Measurements from ENCODE around the gene RRBP1.

The RRBP1 gene

DNA sequence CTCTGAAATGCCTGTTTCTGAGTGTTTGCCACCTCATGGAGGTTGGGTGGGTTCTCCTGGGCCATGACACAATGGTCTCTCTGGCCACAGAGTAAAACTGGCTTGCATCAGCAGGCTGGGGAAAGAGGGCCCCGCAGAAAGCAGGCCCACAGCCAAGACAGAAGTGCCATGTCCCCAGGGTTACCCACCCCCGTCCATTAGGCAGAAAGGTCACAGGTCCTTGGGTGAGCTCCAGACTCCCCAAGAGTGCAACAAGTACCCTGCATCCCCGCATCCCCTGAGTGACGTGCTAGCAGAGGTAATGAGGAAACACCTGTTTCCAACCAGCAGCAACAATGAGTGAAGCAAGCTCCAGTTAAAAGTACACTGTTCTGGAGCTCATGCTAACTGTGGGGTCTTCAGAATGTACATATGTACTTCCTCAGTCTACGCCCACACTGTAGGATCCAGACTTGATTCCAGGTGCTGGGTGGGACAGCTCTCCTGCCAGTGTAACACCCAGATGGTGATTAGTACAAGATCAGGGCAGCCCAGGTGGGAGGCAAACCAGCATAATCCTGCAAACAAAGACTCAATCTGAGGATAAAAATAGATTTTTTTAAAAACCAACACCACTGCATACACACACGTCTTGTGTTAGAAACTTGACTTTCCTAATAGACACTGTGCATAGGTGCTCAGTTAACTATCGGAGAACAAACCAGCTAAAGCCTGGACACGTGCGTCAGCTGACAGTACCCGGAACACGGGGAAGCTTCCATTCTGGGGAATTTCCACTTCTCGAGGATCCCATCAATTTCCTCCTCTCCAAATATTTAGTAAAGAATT, 31.5 kb downstream of the RRBP1 start:
- Histone ChIP-seq H3K4me1 (ENCODE audit: insufficient read depth, low read length, poor library complexity, severe bottlenecking) (peaks cover 36% of the 10 kb centered on the region), H3K4me3 (ENCODE audit: low read length, poor library complexity, severe bottlenecking) (no peak overlapping the region), H3F3A (ENCODE audit: low read depth) (no peaks in the 10 kb centered on the region), H3K36me3 (ENCODE audit: insufficient read depth, low read length) (peaks cover 9% of the 10 kb centered on the region; the same call in 1 of the 2 replicates), H4K20me1 (ENCODE audit: insufficient read depth, low read length, poor library complexity, severe bottlenecking) (no peaks in the 10 kb centered on the region), H3K9me3 (ENCODE audit: insufficient read depth, low read depth, low read length) (no peaks in the 10 kb centered on the region), H3K4me2 (ENCODE audit: low read depth, low read length, poor library complexity, severe bottlenecking) (no peak overlapping the region), H2AFZ (ENCODE audit: low read length) (no peak overlapping the region), H3K9me2 (replicated peaks; ENCODE audit: low read depth, low read length) (no peaks in the 10 kb centered on the region), H3K27me3 (ENCODE audit: insufficient read depth, low read length, poor library complexity, severe bottlenecking) (no peaks in the 10 kb centered on the region), H3K79me2 (ENCODE audit: insufficient read depth, low read length) (peaks cover 32% of the 10 kb centered on the region; the same call in 1 of the 2 replicates), H3K9ac (ENCODE audit: low read depth, low read length, poor library complexity, severe bottlenecking) (peak overlapping the region; percentile 7)
- TF ChIP-seq EZH2phosphoT487 (IDR thresholded peaks at IDR 0.05; ENCODE audit: borderline replicate concordance) = no peak

DNA sequence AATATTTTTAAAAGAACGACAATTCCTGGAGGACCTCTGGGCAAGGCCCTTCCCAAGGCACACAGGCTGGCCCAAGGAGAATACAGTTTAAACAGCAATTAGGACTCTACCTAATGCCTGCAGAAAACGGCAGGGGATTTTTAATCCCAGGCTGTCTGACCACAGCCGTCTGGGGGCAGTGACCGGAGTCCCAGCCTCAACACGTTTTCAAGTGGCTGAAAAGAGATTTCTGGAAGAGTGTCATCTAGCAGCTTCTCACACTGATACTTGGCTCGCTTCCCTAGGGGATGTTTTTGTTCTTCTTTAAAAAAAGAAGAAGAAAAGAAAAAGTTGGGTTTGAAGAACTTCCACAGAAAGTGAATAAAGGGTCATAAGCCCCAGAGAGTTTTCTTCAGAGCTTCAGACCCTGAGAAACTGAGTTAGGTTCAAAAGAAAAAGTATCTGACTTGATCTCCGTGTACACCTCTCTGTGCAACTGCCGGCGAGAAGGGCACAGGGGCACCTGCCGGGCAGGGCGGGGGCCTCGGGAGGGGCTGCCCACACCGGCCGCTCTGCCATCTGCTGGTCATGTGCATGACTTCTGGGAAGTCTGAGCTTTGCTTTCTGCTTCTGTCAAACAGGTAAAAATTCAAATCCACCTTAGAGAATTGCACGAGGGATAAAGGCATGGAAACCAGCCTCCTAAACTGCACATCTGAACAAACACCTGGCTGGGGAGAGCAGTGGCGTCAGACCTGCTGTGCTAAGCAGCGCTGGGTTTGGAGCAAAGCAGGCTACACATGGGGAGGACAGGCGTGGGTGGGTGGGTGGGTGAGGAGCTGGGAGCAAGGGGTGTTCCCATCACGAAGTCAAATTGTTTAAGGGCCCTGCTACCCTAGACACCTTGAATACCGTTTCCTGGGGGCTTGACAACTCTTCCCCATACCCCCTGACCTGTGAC, 33.0 kb downstream of the RRBP1 start:
- H3K4me1 ChIP-seq (ENCODE audit: insufficient read depth, low read length, poor library complexity, severe bottlenecking) = peaks cover 36% of the 10 kb centered on the region
- no peaks in the 10 kb centered on the region for H3F3A ChIP-seq (ENCODE audit: low read depth)
- H3K79me2 ChIP-seq (ENCODE audit: insufficient read depth, low read length) = peaks cover 44% of the 10 kb centered on the region; the same call in 1 of the 2 replicates
- no peaks in the 10 kb centered on the region for H3K9me3 ChIP-seq (ENCODE audit: insufficient read depth, low read depth, low read length)
- H3K4me3 ChIP-seq (ENCODE audit: low read length, poor library complexity, severe bottlenecking) = peak overlapping the region; percentile 13
- peak overlapping the region; percentile 47 for H3K9ac ChIP-seq (ENCODE audit: low read depth, low read length, poor library complexity, severe bottlenecking)
- no peak overlapping the region for H2AFZ ChIP-seq (ENCODE audit: low read length)
- H3K9me2 ChIP-seq (replicated peaks; ENCODE audit: low read depth, low read length) = no peaks in the 10 kb centered on the region
- H3K27me3 ChIP-seq (ENCODE audit: insufficient read depth, low read length, poor library complexity, severe bottlenecking) = no peaks in the 10 kb centered on the region
- no peaks in the 10 kb centered on the region for H4K20me1 ChIP-seq (ENCODE audit: insufficient read depth, low read length, poor library complexity, severe bottlenecking)
- peak overlapping the region; percentile 36 for H3K4me2 ChIP-seq (ENCODE audit: low read depth, low read length, poor library complexity, severe bottlenecking)
- TF ChIP-seq, protein P1, sequence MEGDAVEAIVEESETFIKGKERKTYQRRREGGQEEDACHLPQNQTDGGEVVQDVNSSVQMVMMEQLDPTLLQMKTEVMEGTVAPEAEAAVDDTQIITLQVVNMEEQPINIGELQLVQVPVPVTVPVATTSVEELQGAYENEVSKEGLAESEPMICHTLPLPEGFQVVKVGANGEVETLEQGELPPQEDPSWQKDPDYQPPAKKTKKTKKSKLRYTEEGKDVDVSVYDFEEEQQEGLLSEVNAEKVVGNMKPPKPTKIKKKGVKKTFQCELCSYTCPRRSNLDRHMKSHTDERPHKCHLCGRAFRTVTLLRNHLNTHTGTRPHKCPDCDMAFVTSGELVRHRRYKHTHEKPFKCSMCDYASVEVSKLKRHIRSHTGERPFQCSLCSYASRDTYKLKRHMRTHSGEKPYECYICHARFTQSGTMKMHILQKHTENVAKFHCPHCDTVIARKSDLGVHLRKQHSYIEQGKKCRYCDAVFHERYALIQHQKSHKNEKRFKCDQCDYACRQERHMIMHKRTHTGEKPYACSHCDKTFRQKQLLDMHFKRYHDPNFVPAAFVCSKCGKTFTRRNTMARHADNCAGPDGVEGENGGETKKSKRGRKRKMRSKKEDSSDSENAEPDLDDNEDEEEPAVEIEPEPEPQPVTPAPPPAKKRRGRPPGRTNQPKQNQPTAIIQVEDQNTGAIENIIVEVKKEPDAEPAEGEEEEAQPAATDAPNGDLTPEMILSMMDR (conservative IDR thresholded peaks at IDR 0.05; ENCODE audit: low read length) = peak; percentile 62
- no peak for TF ChIP-seq EZH2phosphoT487 (IDR thresholded peaks at IDR 0.05; ENCODE audit: borderline replicate concordance)
- H3K36me3 ChIP-seq (ENCODE audit: insufficient read depth, low read length) = peaks cover 1% of the 10 kb centered on the region; the same call in 1 of the 2 replicates

DNA sequence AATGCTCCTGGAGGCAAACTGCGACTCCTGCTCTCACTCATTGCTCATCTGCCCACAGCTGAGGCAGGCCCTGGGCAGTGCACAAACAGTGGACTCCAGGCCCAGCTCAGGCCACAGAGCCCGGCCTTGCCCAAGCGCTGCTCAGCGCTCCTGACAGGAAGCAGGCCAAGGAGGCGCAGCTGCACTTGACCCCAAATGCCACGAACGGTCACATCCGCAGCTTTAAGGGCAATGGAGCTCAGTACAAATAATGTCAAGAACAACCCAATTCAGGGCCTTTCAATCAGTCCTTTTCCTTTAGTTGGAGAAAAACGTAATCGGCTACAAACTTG, 33.8 kb downstream of the RRBP1 start:
- H3K9me2 ChIP-seq (replicated peaks; ENCODE audit: low read depth, low read length) = no peaks in the 10 kb centered on the region
- no peaks in the 10 kb centered on the region; the same call in 1 of the 2 replicates for H3K36me3 ChIP-seq (ENCODE audit: insufficient read depth, low read length)
- no peaks in the 10 kb centered on the region for H3K9me3 ChIP-seq (ENCODE audit: insufficient read depth, low read depth, low read length)
- peak overlapping the region; percentile 47 for H3K9ac ChIP-seq (ENCODE audit: low read depth, low read length, poor library complexity, severe bottlenecking)
- peak overlapping the region; percentile 13 for H3K4me3 ChIP-seq (ENCODE audit: low read length, poor library complexity, severe bottlenecking)
- H4K20me1 ChIP-seq (ENCODE audit: insufficient read depth, low read length, poor library complexity, severe bottlenecking) = no peaks in the 10 kb centered on the region
- H3F3A ChIP-seq (ENCODE audit: low read depth) = no peaks in the 10 kb centered on the region
- peaks cover 52% of the 10 kb centered on the region; the same call in 1 of the 2 replicates for H3K79me2 ChIP-seq (ENCODE audit: insufficient read depth, low read length)
- no peaks in the 10 kb centered on the region for H3K27me3 ChIP-seq (ENCODE audit: insufficient read depth, low read length, poor library complexity, severe bottlenecking)
- H2AFZ ChIP-seq (ENCODE audit: low read length) = no peak overlapping the region
- peak overlapping the region; percentile 36 for H3K4me2 ChIP-seq (ENCODE audit: low read depth, low read length, poor library complexity, severe bottlenecking)
- no peak for TF ChIP-seq EZH2phosphoT487 (IDR thresholded peaks at IDR 0.05; ENCODE audit: borderline replicate concordance)
- TF ChIP-seq, protein P1 (conservative IDR thresholded peaks at IDR 0.05; ENCODE audit: low read length) = no peak
- peaks cover 36% of the 10 kb centered on the region for H3K4me1 ChIP-seq (ENCODE audit: insufficient read depth, low read length, poor library complexity, severe bottlenecking)
